HepG2 (cell line): ENCODE results near the gene ELFN1. TPM values are rescaled to one million over a fixed set of nuclear protein-coding genes. Genes with fewer than 3 reads are reported as not detected.

Source experiments
- BCL3 ChIP-seq: sonication (generic); formaldehyde crosslinking; IDR thresholded peaks from 2 replicates; pipeline ENCODE4 v1.5.1; 2020; ENCODE audit warnings: mild to moderate bottlenecking, missing genetic modification reagents, moderate library complexity
- GABPB1 ChIP-seq: IDR thresholded peaks from 2 replicates; pipeline ENCODE4 v1.6.1; 2016; ENCODE audit warnings: mild to moderate bottlenecking, missing genetic modification reagents, moderate library complexity, missing compliant biosample characterization
- HDAC6 ChIP-seq: fragments of 200-600 bp; sonication (generic); IDR thresholded peaks from 2 replicates; pipeline ENCODE4 v1.7.0; 2017; ENCODE audit warnings: mild to moderate bottlenecking, antibody characterized with exemption, low read length, low read depth
- HNRNPLL ChIP-seq: fragments of 200-400 bp; formaldehyde crosslinking; IDR thresholded peaks from 2 replicates; pipeline ENCODE4 v1.6.1; 2017; ENCODE audit warnings: mild to moderate bottlenecking, low read depth, low read length; ENCODE audit not compliant: poor library complexity, severe bottlenecking
- HNRNPUL1 ChIP-seq: fragments of 200-400 bp; formaldehyde crosslinking; IDR thresholded peaks from 2 replicates; pipeline ENCODE4 v1.6.1; 2017; ENCODE audit warnings: low read depth, mild to moderate bottlenecking, low read length, moderate library complexity
- LBX2 ChIP-seq: sonication (generic); formaldehyde crosslinking; IDR thresholded peaks from 2 replicates; pipeline ENCODE4 v1.5.0; 2020; ENCODE audit warnings: missing genetic modification reagents, mild to moderate bottlenecking, borderline replicate concordance
- MAX ChIP-seq: IDR thresholded peaks from 2 replicates; pipeline ENCODE4 v1.6.1; 2012; ENCODE audit warnings: inconsistent platforms
- MYC ChIP-seq: sonication (generic); formaldehyde crosslinking; IDR thresholded peaks from 2 replicates; pipeline ENCODE4 v1.9.0; 2021; ENCODE audit warnings: missing genetic modification reagents, borderline replicate concordance
- PCBP1 ChIP-seq: fragments of 200-400 bp; formaldehyde crosslinking; IDR thresholded peaks from 2 replicates; pipeline ENCODE4 v1.6.1; 2017; ENCODE audit warnings: mild to moderate bottlenecking, low read depth, low read length, borderline replicate concordance
- RBM22 ChIP-seq: fragments of 200-400 bp; formaldehyde crosslinking; optimal IDR thresholded peaks from 2 replicates; pipeline ENCODE3; 2017; ENCODE audit warnings: mild to moderate bottlenecking, low read length, moderate library complexity
- TEF ChIP-seq: sonication (generic); formaldehyde crosslinking; IDR thresholded peaks from 2 replicates; pipeline ENCODE4 v1.5.0; 2020; ENCODE audit warnings: missing genetic modification reagents
- ZBTB40 ChIP-seq, 2 experiments: fragments of 450-650 bp in 1 of 2; sonication (generic) in 1 of 2; formaldehyde crosslinking in 1 of 2; IDR thresholded peaks; 2 replicates each; pipeline versions ENCODE4 v1.6.1 to v1.8.0; 2016 to 2022; ENCODE audit warnings: antibody characterized with exemption in 1 of 2, mild to moderate bottlenecking in 1 of 2, missing genetic modification reagents in 1 of 2
- ZNF205 ChIP-seq: IDR thresholded peaks from 2 replicates; pipeline ENCODE4 v1.6.1; 2018; ENCODE audit warnings: missing biosample characterization, missing genetic modification reagents
- ZNF225 ChIP-seq: sonication (generic); formaldehyde crosslinking; IDR thresholded peaks from 2 replicates; pipeline ENCODE4 v1.4.0; 2020; ENCODE audit warnings: mild to moderate bottlenecking, missing genetic modification reagents
- ZNF230 ChIP-seq: sonication (generic); formaldehyde crosslinking; IDR thresholded peaks from 2 replicates; pipeline ENCODE4 v1.4.0; 2020; ENCODE audit warnings: mild to moderate bottlenecking, missing genetic modification reagents
- polyA plus RNA-seq, 8 experiments: library from polyadenylated mRNA; depleted of rRNA in 3 of 8; stranded (reverse) in 7 of 8; unstranded in 1 of 8; fragments of >200 nt; fragmentation: Illumina TruSeq in 4 of 8; extraction: Trizol in 4 of 8; gene quantifications; 2 replicates each; pipeline versions ENCODE4 v1.2.1 to v1.2.3, GENCODE V29; 2011 to 2016; ENCODE audit warnings: low read depth in 4 of 8, missing spikeins in 1 of 8, mixed read lengths in 1 of 8; ENCODE audit not compliant: insufficient read depth in 1 of 8
- total RNA-seq, 5 experiments: library from RNA; depleted of rRNA; stranded (reverse); fragments of >200 nt; fragmentation: Illumina TruSeq; extraction: Trizol; gene quantifications; 2 replicates each; pipeline ENCODE4 v1.2.3, GENCODE V29; 2016; ENCODE audit warnings: low read depth in 1 of 5

The ELFN1 gene
- total and polyA plus RNA-seq, 2 of the 13 experiments (the other 11 are each of a cell fraction or from before 2014, with no cell fraction given): 0.13 to 0.18 TPM

- no peak for TF ChIP-seq ZBTB40 (IDR thresholded peaks at IDR 0.05)
- no peak for TF ChIP-seq ZBTB40 (CRISPR knock-in tag; IDR thresholded peaks at IDR 0.05)
- no peak for TF ChIP-seq LBX2
- TF ChIP-seq GABPB1 (CRISPR knock-in tag): 0 out of 2 replicates have a peak, but pooled peaks have one; percentile 52
- TF ChIP-seq RBM22: no peak
- TF ChIP-seq HNRNPUL1: no peak
- no peak for TF ChIP-seq BCL3 (CRISPR knock-in tag)
- TF ChIP-seq MYC: 0 out of 2 replicates have a peak, but pooled peaks have one; percentile 30
- TF ChIP-seq ZNF230: no peak
- no peak for TF ChIP-seq HDAC6
- TF ChIP-seq ZNF205 (CRISPR knock-in tag): no peak
- TF ChIP-seq PCBP1: 0 out of 2 replicates have a peak, but pooled peaks have one; percentile 23
- no peak for TF ChIP-seq ZNF225 (CRISPR knock-in tag)
- 0 out of 2 replicates have a peak, but pooled peaks have one; percentile 30 for TF ChIP-seq MAX
- TF ChIP-seq HNRNPLL: peak; percentile 52
- no peak for TF ChIP-seq TEF
Observed at GRCh38 chr7:1664711-1665548, 5.1 kb upstream of the ELFN1 start (continued).
